ENCODE results near the gene MARCHF5. TPM values are rescaled to one million over a fixed set of nuclear protein-coding genes. Genes with fewer than 3 reads are reported as not detected.

MARCHF5 gene, protein sequence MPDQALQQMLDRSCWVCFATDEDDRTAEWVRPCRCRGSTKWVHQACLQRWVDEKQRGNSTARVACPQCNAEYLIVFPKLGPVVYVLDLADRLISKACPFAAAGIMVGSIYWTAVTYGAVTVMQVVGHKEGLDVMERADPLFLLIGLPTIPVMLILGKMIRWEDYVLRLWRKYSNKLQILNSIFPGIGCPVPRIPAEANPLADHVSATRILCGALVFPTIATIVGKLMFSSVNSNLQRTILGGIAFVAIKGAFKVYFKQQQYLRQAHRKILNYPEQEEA
- total RNA-seq (10 to 100 TPM; 22.8 to 37.9 (median 32.7) TPM), total RNA-seq (27.0 to 64.0 (median 38.2) reads per million in 29 experiments)
- total RNA-seq (2013), result 17.4 TPM

DNA sequence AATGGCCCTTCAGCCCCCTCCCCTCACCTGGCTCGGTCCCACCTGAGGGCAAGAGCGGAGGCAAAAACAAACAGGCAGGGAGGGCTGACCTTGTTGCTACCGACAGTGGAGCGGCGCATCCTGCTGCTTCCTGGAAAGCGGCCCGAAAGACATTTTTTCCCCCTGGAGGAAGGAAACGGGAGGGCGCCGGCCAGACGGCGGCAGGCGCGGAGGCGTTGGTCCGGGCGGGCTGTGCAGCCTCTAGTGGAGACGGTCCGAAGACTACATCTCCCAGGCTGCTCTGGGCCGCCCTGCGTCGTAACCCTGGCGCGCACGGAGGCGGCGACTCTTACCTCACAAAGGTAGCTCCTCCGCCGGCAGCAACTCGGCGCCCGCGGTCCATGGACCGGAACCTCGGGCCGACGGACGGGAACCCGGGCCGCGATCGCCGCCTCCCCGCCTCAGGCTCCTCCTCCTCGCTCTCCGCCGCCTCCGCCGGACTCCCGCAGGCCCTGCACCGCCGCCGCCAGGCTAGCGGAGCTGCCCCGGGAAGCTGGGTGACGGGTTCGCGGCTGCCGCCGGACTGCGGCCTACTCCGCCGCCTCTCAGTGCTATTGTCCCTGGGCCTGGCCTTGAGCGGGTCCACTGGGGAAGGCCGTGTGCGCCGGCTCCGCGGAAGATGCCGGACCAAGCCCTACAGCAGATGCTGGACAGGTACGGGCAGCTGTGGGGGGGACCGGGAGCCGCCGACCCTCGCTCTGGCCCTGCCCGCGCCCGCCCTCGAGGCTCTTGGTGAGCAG lies at the start of gene MARCHF5, which contains the start of gene CPEB3:
TSS of gene MARCHF5 (plus strand) at position 331 of the 779 bp plus-strand sequence. CDS start at position 659, 328 bp downstream.
TSS of gene CPEB3 (minus strand) at position 242 of the 779 bp plus-strand sequence. CDS start 50,728 bp downstream, outside the sequence.
- peak within 1 kb of the TSS; percentile 93 to 94 (median 94) for H3K4me3 Mint-ChIP-seq
- no peaks in the 10 kb centered on the region for H3K27me3 Mint-ChIP-seq
- POLR2A ChIA-PET, result interaction anchor here (0.5 to 1.0 kb wide), 4 partner anchors 20 to 1292 kb away, joined by 3 to 4 read pairs (median 4); no protein-coding TSS in a partner anchor
- peak within 1 kb of the TSS; percentile 93 to 96 for H3K4me3 ChIP-seq (ENCODE audit: control insufficient read depth in 1 of 2, extremely low read depth in 1 of 2, low read length in 1 of 2)
- peaks cover 6 to 31% of the 10 kb centered on the region in 2 experiments for H3K4me1 ChIP-seq (ENCODE audit: control insufficient read depth in 1 of 2, extremely low read depth in 1 of 2, insufficient read depth in 2 of 2, low read length in 2 of 2)
- CTCF ChIA-PET, result interaction anchor here (0.6 to 2.1 kb wide), 16 partner anchors 9 to 1411 kb away, joined by 3 to 8 read pairs (median 3); partner anchors contain the start of genes BTAF1 (in 1 of the 2), FRA10AC1 (in 1 of the 2) and IDE (in 1 of the 2)
- peak; percentile 98 to 99 (median 98) for ATAC-seq (replicated peaks in 1 of 4)
- H3K36me3 Mint-ChIP-seq, result peaks cover 8% of the 10 kb centered on the region
- no peaks in the 10 kb centered on the region for H3K36me3 ChIP-seq (ENCODE audit: control insufficient read depth in 2 of 2, extremely low read depth in 1 of 2, insufficient read depth in 1 of 2, low read length in 1 of 2)
- no peaks in the 10 kb centered on the region for H3K27me3 ChIP-seq (replicated peaks in 1 of 2; ENCODE audit: control insufficient read depth in 2 of 2, extremely low read depth in 1 of 2, insufficient read depth in 2 of 2, low read length in 1 of 2)
- DNase-seq, result peak; percentile 74 to 94 (median 87)
- H3K27ac ChIP-seq (ENCODE audit: low read length), result peak within 1 kb of the TSS; percentile 69
- H3K9me3 Mint-ChIP-seq, result no peaks in the 10 kb centered on the region
- no peaks in the 10 kb centered on the region for H3K9me3 ChIP-seq
- H3K4me1 Mint-ChIP-seq, result peaks cover 28 to 32% (median 31%) of the 10 kb centered on the region in 3 donors
- peak within 1 kb of the TSS; percentile 61 to 80 for H3K27ac Mint-ChIP-seq
- under 1% methylated on average over 79 of the region's 79 CpGs for WGBS (ENCODE audit: insufficient coverage)

DNA sequence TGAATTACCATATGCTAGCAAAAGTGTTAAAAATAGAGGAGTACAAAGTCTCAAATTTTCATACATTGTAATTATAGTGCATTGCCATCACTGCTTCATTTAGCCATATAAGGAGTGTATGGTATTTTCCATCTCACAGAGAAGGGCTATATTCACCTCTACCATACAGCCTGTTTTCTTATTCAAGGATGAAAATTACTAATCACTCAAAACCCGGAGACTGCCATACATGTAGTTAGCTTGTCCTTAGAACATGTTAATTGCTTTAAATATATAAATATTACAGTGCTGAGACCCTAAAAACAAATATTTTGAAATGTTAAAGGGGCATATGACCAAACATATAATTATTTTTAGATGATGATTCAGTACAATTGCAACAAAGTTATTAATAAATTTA lies 49.5 kb upstream of the MARCHF5 start:
- peaks cover 15 to 17% of the 10 kb centered on the region in 2 experiments for H3K4me1 ChIP-seq (ENCODE audit: control insufficient read depth in 1 of 2, extremely low read depth in 1 of 2, insufficient read depth in 2 of 2, low read length in 2 of 2)
- ATAC-seq (replicated peaks in 1 of 4), result no peak
- peak overlapping the region; percentile 86 to 98 (median 87) for H3K4me3 Mint-ChIP-seq
- POLR2A ChIA-PET, result no interaction called here
- no peaks in the 10 kb centered on the region for H3K36me3 ChIP-seq (ENCODE audit: control insufficient read depth in 2 of 2, extremely low read depth in 1 of 2, insufficient read depth in 1 of 2, low read length in 1 of 2)
- H3K4me3 ChIP-seq (ENCODE audit: control insufficient read depth in 1 of 2, extremely low read depth in 1 of 2, low read length in 1 of 2), result peak overlapping the region; percentile 82 to 96
- CTCF ChIA-PET, result no interaction called here
- no peaks in the 10 kb centered on the region for H3K27me3 Mint-ChIP-seq
- H3K4me1 Mint-ChIP-seq, result peaks cover 44 to 50% (median 46%) of the 10 kb centered on the region in 3 donors
- H3K27ac ChIP-seq (ENCODE audit: low read length), result no peak overlapping the region
- no peak for DNase-seq
- no CpG with 5 or more reads among the region's 1 CpG for WGBS (ENCODE audit: insufficient coverage)
- H3K27me3 ChIP-seq (replicated peaks in 1 of 2; ENCODE audit: control insufficient read depth in 2 of 2, extremely low read depth in 1 of 2, insufficient read depth in 2 of 2, low read length in 1 of 2), result no peaks in the 10 kb centered on the region
- H3K27ac Mint-ChIP-seq, result no peak overlapping the region
- H3K9me3 ChIP-seq, result no peaks in the 10 kb centered on the region
- H3K36me3 Mint-ChIP-seq, result no peaks in the 10 kb centered on the region
- H3K9me3 Mint-ChIP-seq, result no peaks in the 10 kb centered on the region

DNA sequence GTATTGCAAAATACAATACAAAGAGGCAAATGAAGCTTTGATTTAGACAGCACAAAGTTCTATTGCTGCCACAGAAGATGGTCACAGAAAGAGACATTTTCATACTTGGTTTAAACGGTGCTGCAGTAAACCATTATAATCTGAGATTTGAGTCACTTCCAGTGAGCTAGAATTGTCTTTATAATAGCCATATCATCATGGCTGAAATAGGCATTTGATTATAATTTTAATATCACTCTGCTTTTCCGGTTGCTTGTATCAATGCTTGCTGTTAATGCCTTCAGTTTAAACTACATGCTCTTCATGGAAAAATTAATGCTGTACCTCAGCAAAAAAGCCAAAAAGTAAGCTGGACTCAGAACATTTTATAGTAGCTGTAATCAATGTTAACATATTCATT lies 48.6 kb upstream of the MARCHF5 start:
- H3K27me3 Mint-ChIP-seq, result no peaks in the 10 kb centered on the region

DNA sequence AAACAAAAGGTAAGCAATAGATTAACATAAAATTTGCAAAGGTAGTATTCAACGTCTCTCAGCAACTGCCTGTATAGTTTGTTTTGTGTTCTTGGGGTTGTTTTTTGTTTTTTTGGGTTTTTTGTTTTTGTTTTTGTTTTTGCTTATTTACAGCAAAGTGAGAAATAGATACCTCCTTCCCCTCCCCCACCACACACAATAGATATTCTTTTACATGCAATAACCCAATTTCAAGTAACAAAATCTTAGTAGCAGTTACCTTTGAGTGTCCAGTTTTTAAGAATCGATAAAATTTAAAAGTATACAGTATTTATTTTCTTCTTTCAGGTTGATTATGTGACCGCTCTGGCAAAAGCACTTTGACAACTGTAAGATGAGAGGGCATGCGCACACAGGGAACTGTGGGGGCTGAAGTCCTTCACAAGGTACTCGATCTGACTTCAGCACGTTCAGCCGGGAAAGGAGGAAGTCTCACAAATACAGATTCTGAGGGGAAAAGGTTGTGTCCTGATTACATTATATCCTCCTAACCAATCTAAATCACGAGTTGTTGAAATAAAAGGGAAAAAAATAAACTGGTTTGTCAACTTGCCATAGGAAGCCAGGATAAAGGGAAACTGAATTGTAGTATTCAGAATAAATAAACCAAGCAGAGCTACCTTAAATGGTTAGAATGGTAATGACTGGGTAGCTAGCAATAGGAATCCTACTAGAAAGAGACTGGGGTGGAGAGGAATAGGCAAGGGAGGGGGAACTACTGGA lies 47.9 kb upstream of the MARCHF5 start:
- DNase-seq (peak in 32 of 35 experiments; percentile 5 to 60 (median 29)), ATAC-seq (replicated peaks in 1 of 4) (peak; percentile 60 to 76 (median 65))
- Mint-ChIP-seq H3K27me3 (no peaks in the 10 kb centered on the region), H3K9me3 (no peaks in the 10 kb centered on the region), H3K27ac (peak overlapping the region in 1 of 2 donors; percentile 26), H3K4me1 (peaks cover 37 to 41% (median 38%) of the 10 kb centered on the region in 3 donors), H3K36me3 (no peaks in the 10 kb centered on the region), H3K4me3 (peak overlapping the region; percentile 64 to 71 (median 65))
- ChIA-PET CTCF (interaction anchor here (0.5 to 1.0 kb wide), 6 partner anchors 11 to 1042 kb away, joined by 3 to 4 read pairs (median 3); no protein-coding TSS in a partner anchor), POLR2A (no interaction called here)
- no CpG with 5 or more reads among the region's 8 CpGs for WGBS (ENCODE audit: insufficient coverage)
- Histone ChIP-seq H3K27ac (ENCODE audit: low read length) (no peak overlapping the region), H3K9me3 (no peaks in the 10 kb centered on the region), H3K36me3 (ENCODE audit: control insufficient read depth in 2 of 2, extremely low read depth in 1 of 2, insufficient read depth in 1 of 2, low read length in 1 of 2) (no peaks in the 10 kb centered on the region), H3K27me3 (replicated peaks in 1 of 2; ENCODE audit: control insufficient read depth in 2 of 2, extremely low read depth in 1 of 2, insufficient read depth in 2 of 2, low read length in 1 of 2) (no peaks in the 10 kb centered on the region), H3K4me1 (ENCODE audit: control insufficient read depth in 1 of 2, extremely low read depth in 1 of 2, insufficient read depth in 2 of 2, low read length in 2 of 2) (peaks cover 15 to 17% of the 10 kb centered on the region in 2 experiments), H3K4me3 (ENCODE audit: control insufficient read depth in 1 of 2, extremely low read depth in 1 of 2, low read length in 1 of 2) (peak overlapping the region in 1 of 2 donors; percentile 47)

More for the DNA sequence above, 48.6 kb upstream of the MARCHF5 start:
- no CpG with 5 or more reads among the region's 2 CpGs for WGBS (ENCODE audit: insufficient coverage)
- H3K27ac Mint-ChIP-seq, result no peak overlapping the region
- ATAC-seq (replicated peaks in 1 of 4), result no peak
- ChIA-PET CTCF (interaction anchor here (0.5 to 0.9 kb wide), 3 partner anchors 10 to 1042 kb away, joined by 3 to 4 read pairs (median 3); no protein-coding TSS in a partner anchor), POLR2A (interaction anchor here in 1 of 2 donors (0.6 kb wide), 1 partner anchor 233 kb away, joined by 4 read pairs; no protein-coding TSS in a partner anchor)
- Histone ChIP-seq H3K27me3 (replicated peaks in 1 of 2; ENCODE audit: control insufficient read depth in 2 of 2, extremely low read depth in 1 of 2, insufficient read depth in 2 of 2, low read length in 1 of 2) (no peaks in the 10 kb centered on the region), H3K36me3 (ENCODE audit: control insufficient read depth in 2 of 2, extremely low read depth in 1 of 2, insufficient read depth in 1 of 2, low read length in 1 of 2) (no peaks in the 10 kb centered on the region), H3K4me3 (ENCODE audit: control insufficient read depth in 1 of 2, extremely low read depth in 1 of 2, low read length in 1 of 2) (no peak overlapping the region), H3K4me1 (ENCODE audit: control insufficient read depth in 1 of 2, extremely low read depth in 1 of 2, insufficient read depth in 2 of 2, low read length in 2 of 2) (peaks cover 15 to 17% of the 10 kb centered on the region in 2 experiments), H3K9me3 (no peaks in the 10 kb centered on the region), H3K27ac (ENCODE audit: low read length) (no peak overlapping the region)
- H3K4me3 Mint-ChIP-seq, result peak overlapping the region in 2 of 3 donors; percentile 39 to 65
- H3K36me3 Mint-ChIP-seq, result no peaks in the 10 kb centered on the region
- DNase-seq, result no peak
- peaks cover 41 to 47% (median 42%) of the 10 kb centered on the region in 3 donors for H3K4me1 Mint-ChIP-seq
- no peaks in the 10 kb centered on the region for H3K9me3 Mint-ChIP-seq

DNA sequence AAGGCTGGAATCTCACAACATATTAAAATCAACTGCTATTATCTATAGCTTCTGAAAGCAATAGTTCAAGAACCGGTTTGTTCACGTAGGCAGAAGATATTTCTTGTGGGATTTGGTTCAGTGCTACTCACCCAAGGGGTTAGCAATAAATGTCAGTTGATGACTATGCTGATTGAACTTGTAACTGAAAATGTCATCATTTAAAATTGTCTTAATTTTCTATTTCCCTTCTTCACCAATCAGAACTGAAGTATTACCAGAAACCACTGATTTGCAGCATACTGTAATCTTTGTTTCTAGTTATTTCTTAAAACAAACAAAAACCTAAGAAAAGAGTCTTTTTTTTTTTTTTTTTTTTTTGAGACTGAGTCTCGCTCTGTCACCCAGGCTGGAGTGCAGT lies 46.2 kb upstream of the MARCHF5 start:
- no peak for ATAC-seq (replicated peaks in 1 of 4)
- no peaks in the 10 kb centered on the region for H3K27me3 Mint-ChIP-seq
- no peak for DNase-seq
- H3K4me3 Mint-ChIP-seq, result no peak overlapping the region
- Histone ChIP-seq H3K4me1 (ENCODE audit: control insufficient read depth in 1 of 2, extremely low read depth in 1 of 2, insufficient read depth in 2 of 2, low read length in 2 of 2) (peaks cover 6 to 17% of the 10 kb centered on the region in 2 experiments), H3K9me3 (no peaks in the 10 kb centered on the region), H3K27ac (ENCODE audit: low read length) (no peak overlapping the region), H3K27me3 (replicated peaks in 1 of 2; ENCODE audit: control insufficient read depth in 2 of 2, extremely low read depth in 1 of 2, insufficient read depth in 2 of 2, low read length in 1 of 2) (no peaks in the 10 kb centered on the region), H3K4me3 (ENCODE audit: control insufficient read depth in 1 of 2, extremely low read depth in 1 of 2, low read length in 1 of 2) (no peak overlapping the region), H3K36me3 (ENCODE audit: control insufficient read depth in 2 of 2, extremely low read depth in 1 of 2, insufficient read depth in 1 of 2, low read length in 1 of 2) (no peaks in the 10 kb centered on the region)
- no peaks in the 10 kb centered on the region for H3K36me3 Mint-ChIP-seq
- H3K27ac Mint-ChIP-seq, result no peak overlapping the region
- no peaks in the 10 kb centered on the region for H3K9me3 Mint-ChIP-seq
- POLR2A ChIA-PET, result no interaction called here
- H3K4me1 Mint-ChIP-seq, result peaks cover 24 to 26% (median 25%) of the 10 kb centered on the region in 3 donors
- WGBS (ENCODE audit: insufficient coverage), result no CpG with 5 or more reads among the region's 3 CpGs
- CTCF ChIA-PET, result no interaction called here

Data from T-cell (primary cell).